HEK293 (cell line): Measurements from ENCODE around the gene WDR18.
A peak's percentile ranks its signal among the peaks of the same experiment; 100 is the strongest.

ENCODE experiments used
- ELK4 ChIP-seq: IDR thresholded peaks from 2 replicates; pipeline ENCODE4 v1.6.1; 2011; ENCODE audit warnings: mild to moderate bottlenecking, low read depth, low read length, borderline replicate concordance
- HIC1 ChIP-seq: fragments of 450-650 bp; formaldehyde crosslinking; IDR thresholded peaks from 2 replicates; pipeline ENCODE4 v1.5.1; 2016; ENCODE audit warnings: missing biosample characterization, missing genetic modification characterization
- IKZF3 ChIP-seq: fragments of 450-650 bp; IDR thresholded peaks from 2 replicates; pipeline ENCODE4 v1.5.0; 2018; ENCODE audit warnings: missing biosample characterization, mild to moderate bottlenecking, missing genetic modification characterization, moderate library complexity
- OVOL3 ChIP-seq: fragments of 450-650 bp; formaldehyde crosslinking; IDR thresholded peaks from 2 replicates; pipeline ENCODE4 v1.5.1; 2016; ENCODE audit warnings: missing biosample characterization, missing genetic modification characterization
- PRDM10 ChIP-seq: fragments of 450-650 bp; formaldehyde crosslinking; IDR thresholded peaks from 2 replicates; pipeline ENCODE4 v1.5.1; 2016; ENCODE audit warnings: missing biosample characterization, missing genetic modification characterization
- PRDM6 ChIP-seq: fragments of 450-650 bp; formaldehyde crosslinking; IDR thresholded peaks from 2 replicates; pipeline ENCODE4 v1.5.1; 2017; ENCODE audit warnings: missing biosample characterization, missing genetic modification characterization
- ZBTB10 ChIP-seq: fragments of 450-650 bp; formaldehyde crosslinking; IDR thresholded peaks from 2 replicates; pipeline ENCODE4 v1.5.1; 2016; ENCODE audit warnings: missing biosample characterization, missing genetic modification characterization
- ZBTB49 ChIP-seq: fragments of 450-650 bp; formaldehyde crosslinking; IDR thresholded peaks from 2 replicates; pipeline ENCODE4 v1.5.1; 2016; ENCODE audit warnings: missing biosample characterization, missing genetic modification characterization, low read depth
- ZNF138 ChIP-seq: fragments of 450-650 bp; formaldehyde crosslinking; IDR thresholded peaks from 2 replicates; pipeline ENCODE4 v1.5.1; 2016; ENCODE audit warnings: missing biosample characterization, missing genetic modification characterization, borderline replicate concordance
- ZNF202 ChIP-seq: fragments of 450-650 bp; formaldehyde crosslinking; IDR thresholded peaks from 2 replicates; pipeline ENCODE4 v1.5.1; 2016; ENCODE audit warnings: missing biosample characterization, missing genetic modification characterization, borderline replicate concordance
- ZNF266 ChIP-seq: fragments of 450-650 bp; formaldehyde crosslinking; IDR thresholded peaks from 2 replicates; pipeline ENCODE4 v1.5.1; 2016; ENCODE audit warnings: missing biosample characterization, missing genetic modification characterization, low read depth
- ZNF280C ChIP-seq: fragments of 450-650 bp; formaldehyde crosslinking; IDR thresholded peaks from 2 replicates; pipeline ENCODE4 v1.5.1; 2016; ENCODE audit warnings: missing biosample characterization, missing genetic modification characterization
- ZNF292 ChIP-seq: fragments of 450-650 bp; formaldehyde crosslinking; IDR thresholded peaks from 2 replicates; pipeline ENCODE4 v1.5.1; 2016; ENCODE audit warnings: low read depth, missing biosample characterization, missing genetic modification characterization, borderline replicate concordance
- ZNF341 ChIP-seq: fragments of 450-650 bp; formaldehyde crosslinking; IDR thresholded peaks from 2 replicates; pipeline ENCODE4; 2016; ENCODE audit warnings: low read depth, missing biosample characterization, missing genetic modification characterization
- ZNF350 ChIP-seq: fragments of 450-650 bp; formaldehyde crosslinking; IDR thresholded peaks from 2 replicates; pipeline ENCODE4 v1.5.0; 2017; ENCODE audit warnings: missing biosample characterization, mild to moderate bottlenecking, missing genetic modification characterization
- ZNF404 ChIP-seq: fragments of 450-650 bp; formaldehyde crosslinking; IDR thresholded peaks from 2 replicates; pipeline ENCODE4 v1.5.1; 2017; ENCODE audit warnings: missing biosample characterization, missing genetic modification characterization
- ZNF416 ChIP-seq: fragments of 450-650 bp; formaldehyde crosslinking; IDR thresholded peaks from 2 replicates; pipeline ENCODE4 v1.5.1; 2016; ENCODE audit warnings: missing biosample characterization, missing genetic modification characterization
- ZNF548 ChIP-seq: fragments of 450-650 bp; formaldehyde crosslinking; IDR thresholded peaks from 2 replicates; pipeline ENCODE4 v1.5.1; 2016; ENCODE audit warnings: missing biosample characterization, missing genetic modification characterization
- ZNF549 ChIP-seq: fragments of 450-650 bp; IDR thresholded peaks from 2 replicates; pipeline ENCODE4 v1.5.1; 2018; ENCODE audit warnings: missing biosample characterization, missing genetic modification characterization, mild to moderate bottlenecking, inconsistent platforms, moderate library complexity
- ZNF624 ChIP-seq: fragments of 450-650 bp; formaldehyde crosslinking; IDR thresholded peaks from 2 replicates; pipeline ENCODE4 v1.5.1; 2017; ENCODE audit warnings: missing biosample characterization, missing genetic modification characterization
- ZNF664 ChIP-seq: fragments of 450-650 bp; formaldehyde crosslinking; IDR thresholded peaks from 2 replicates; pipeline ENCODE4 v1.5.1; 2016; ENCODE audit warnings: missing biosample characterization, missing genetic modification characterization
- ZNF777 ChIP-seq: fragments of 450-650 bp; formaldehyde crosslinking; IDR thresholded peaks from 2 replicates; pipeline ENCODE4 v1.5.1; 2017; ENCODE audit warnings: missing biosample characterization, missing genetic modification characterization, borderline replicate concordance
- ZNF791 ChIP-seq: fragments of 450-650 bp; formaldehyde crosslinking; IDR thresholded peaks from 2 replicates; pipeline ENCODE4 v1.5.1; 2016; ENCODE audit warnings: missing biosample characterization, missing genetic modification characterization

WDR18 gene

GRCh38 chr19:1000095-1000494, 15.9 kb downstream of the WDR18 start, which contains the start of gene GRIN3B (continued):
- TF ChIP-seq ZBTB49 (tag by site-specific recombination): no peak
- no peak for TF ChIP-seq ZNF280C (tag by site-specific recombination)
- TF ChIP-seq ZNF138 (tag by site-specific recombination): no peak
- TF ChIP-seq ZNF292 (tag by site-specific recombination): no peak
- TF ChIP-seq HIC1 (tag by site-specific recombination): peak; percentile 83
- no peak for TF ChIP-seq ZNF416
- no peak for TF ChIP-seq ZNF791 (tag by site-specific recombination)
- no peak for TF ChIP-seq ZNF266 (tag by site-specific recombination)
- peak; percentile 92 for TF ChIP-seq PRDM10
- no peak for TF ChIP-seq ZNF777 (tag by site-specific recombination)
- TF ChIP-seq ZNF548: no peak
- peak; percentile 63; the same call in 1 of the 2 replicates for TF ChIP-seq ZBTB10
- TF ChIP-seq ZNF549: no peak
- TF ChIP-seq ZNF350 (tag by site-specific recombination): no peak
- TF ChIP-seq OVOL3 (tag by site-specific recombination): no peak
- no peak for TF ChIP-seq ZNF624
- TF ChIP-seq IKZF3 (tag by site-specific recombination): peak; percentile 57; the same call in 1 of the 2 replicates
- TF ChIP-seq ELK4: no peak
- peak; percentile 74 for TF ChIP-seq ZNF341 (tag by site-specific recombination)
- TF ChIP-seq PRDM6: no peak
- no peak for TF ChIP-seq ZNF664
- no peak for TF ChIP-seq ZNF202
- TF ChIP-seq ZNF404 (tag by site-specific recombination): no peak
